Activated CD8-positive, alpha-beta memory T cell treated with anti-CD3 and anti-CD28 coated beads, Interleukin-2, amount 50 U/mL, for 24 hours (primary cell): ENCODE data around the gene NTMT1.
"Not testable (repeated sequence)": the region's sequence is repeated elsewhere in the genome, so short reads cannot be mapped to it uniquely, and the experiment has no call there.

Experiments
- DNase-seq: peaks from one replicate; pipeline ENCODE4 v3.0.0-alpha.2; 2020; ENCODE audit errors: extremely low read depth

NTMT1 gene, protein sequence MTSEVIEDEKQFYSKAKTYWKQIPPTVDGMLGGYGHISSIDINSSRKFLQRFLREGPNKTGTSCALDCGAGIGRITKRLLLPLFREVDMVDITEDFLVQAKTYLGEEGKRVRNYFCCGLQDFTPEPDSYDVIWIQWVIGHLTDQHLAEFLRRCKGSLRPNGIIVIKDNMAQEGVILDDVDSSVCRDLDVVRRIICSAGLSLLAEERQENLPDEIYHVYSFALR

DNA sequence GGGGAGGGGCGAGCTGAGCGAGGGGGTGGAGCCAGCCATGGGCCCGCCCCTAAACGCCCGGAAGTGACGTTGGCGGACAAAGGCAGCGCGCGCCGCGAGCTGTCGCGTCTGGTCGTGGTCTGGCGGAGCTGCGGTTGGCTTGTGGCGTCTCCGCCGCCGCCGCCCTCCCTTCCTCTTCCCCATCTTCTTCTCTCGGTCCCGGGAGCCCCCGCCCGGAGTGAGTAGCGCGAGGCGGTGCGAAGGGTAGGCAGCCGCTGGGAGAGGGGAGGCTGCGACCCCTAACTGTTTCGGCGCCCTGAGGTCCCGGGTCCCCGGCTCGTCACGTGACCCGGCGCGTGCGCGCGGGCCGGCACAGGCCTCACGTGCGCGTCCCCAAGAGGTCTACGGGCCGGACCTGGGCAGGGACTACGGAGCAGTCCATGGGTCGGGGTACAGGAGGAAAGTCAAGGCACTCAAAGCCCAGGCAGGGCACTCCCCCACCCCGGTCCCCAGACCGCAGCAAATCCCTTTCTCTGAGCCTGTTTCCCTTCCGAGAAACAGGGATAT, at the start of gene NTMT1:
Gene NTMT1, plus strand, starts transcription at position 85 of the 546 bp plus-strand sequence. CDS start 6,541 bp downstream, outside the sequence.
- peak; percentile 76 for DNase-seq

DNA sequence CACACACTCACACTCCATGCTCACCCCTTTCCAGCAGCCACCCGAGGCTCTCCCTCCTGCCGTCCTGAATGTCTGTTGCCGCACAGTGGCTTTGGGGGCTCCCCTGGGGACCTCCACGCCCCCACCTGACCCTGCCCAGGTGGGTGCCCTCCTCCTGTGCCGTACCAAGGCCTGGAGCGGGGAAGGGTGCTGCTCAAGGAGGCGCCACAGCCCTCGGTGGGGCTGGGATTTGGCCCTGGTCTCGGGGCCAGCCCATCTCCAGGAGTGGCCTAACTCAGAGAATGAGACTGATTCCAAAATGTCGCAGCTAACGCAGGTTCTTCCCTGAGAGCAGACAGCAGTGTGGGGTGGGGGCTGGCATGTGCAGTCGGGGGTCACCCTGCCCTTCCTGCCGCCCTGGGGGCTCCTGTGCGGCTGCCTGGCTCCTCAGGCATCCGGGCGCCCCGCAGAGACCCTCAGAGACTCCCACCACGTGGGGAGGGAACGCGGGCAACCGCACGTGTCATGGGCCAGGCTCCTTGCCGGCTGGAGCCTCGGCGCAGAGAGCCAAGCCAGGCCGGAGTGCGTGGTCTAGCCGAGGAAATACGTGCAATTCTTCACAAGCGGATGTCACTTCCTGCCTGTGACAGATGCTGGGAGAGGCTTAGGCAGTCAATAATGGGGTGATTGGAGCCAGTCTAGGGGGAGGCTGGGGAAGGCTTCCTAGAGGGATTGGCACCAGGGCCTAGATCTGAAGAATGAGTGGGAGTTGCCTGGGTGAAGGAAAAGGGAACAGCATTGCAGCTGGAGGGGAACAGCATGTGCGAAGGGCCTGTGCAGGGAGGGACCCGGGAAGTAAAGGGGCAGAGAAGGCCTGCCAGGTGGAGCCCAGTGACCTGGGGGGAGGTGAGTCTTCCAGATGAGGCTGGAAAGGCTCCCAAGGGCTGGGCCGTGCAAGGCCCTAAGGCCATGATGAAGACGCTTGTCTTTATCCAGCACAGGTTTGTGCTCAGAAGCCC, 49.1 kb upstream of the NTMT1 start:
- no peak for DNase-seq

DNA sequence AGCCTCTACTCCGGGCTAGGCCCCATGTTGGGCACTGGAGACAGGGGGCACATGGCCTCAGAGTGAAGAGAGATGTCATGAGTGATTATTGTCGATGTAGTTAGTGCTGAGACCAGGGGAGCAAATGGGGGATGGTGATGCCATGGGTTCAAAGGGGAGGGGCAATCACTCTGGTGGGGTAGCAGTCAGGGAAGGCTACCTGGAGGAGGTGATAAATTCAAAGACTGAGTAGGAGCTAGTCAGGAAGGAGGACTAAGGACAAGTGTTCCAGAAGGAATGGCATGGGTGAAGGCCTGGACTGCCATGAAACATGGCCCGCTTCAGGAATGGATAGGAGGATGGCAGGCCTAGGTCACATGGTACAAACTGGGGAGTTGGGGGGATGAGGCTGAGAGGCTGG, 46.7 kb upstream of the NTMT1 start:
- no peak for DNase-seq

DNA sequence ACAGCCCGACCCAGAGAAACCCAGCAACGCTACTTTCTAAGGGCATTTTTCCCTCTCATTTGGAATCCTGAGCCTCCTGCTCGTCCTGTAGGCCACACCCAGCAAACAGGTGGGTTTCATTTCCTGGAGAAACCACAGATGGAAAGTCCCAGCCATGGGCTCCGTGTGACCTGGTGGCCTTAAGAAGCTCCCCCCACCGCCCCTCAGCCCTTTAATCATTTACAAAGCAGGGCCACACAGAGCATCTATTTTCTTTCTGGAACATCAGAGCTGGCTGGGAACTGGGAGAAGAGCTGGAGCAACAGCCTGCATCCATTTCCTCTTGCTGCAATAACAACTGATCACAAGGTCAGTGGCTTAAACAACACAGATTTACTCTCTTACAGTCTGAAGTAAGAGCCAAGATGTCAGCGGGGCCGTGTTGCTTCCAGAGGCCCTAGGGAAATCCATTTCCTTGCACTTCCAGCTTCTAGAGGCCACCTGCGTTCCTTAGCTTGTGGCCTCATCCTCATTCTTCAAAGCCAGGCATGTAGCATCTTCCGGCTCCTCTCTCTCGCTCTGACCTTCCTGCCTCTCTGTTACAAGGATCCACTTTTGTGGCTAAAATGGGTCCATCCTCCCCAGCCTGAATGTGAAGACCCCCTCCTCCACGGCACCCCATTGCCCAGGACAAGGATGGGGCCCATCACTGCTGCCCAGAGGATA, 45.6 kb upstream of the NTMT1 start:
- DNase-seq, result no peak

DNA sequence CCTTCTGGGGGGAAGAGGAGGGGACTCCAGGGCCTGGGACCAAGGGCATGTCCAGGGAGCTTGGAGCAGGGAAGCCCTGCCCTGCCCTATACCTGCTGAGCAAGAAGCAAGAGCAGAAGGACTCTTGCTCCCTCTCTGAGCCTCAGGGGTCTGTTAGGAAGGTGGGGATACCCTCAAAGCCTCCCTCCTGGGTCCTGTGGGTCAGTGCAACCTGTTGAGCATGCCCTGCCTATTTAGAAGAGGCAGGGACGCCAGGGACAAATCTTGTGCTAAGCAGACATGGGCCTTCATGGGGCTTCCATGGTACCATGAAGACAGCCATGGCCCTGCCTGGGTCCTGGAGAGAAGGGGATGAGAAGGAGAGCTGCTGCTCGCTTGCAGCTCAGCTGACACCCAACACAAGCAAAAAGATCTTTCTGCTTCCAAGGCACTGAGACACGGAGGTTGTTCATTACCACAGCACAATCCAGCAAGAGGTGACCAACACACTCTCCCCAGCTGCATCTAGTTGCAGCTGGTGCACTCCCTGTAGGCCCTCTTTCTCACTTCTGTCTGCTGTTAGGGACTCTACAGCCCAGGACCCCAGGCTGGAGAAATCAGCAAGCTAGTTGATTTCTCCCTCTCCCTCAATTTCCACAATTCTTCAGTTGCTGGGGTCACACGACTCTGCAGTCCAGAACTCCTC, 44.3 kb upstream of the NTMT1 start:
- DNase-seq, result no peak

DNA sequence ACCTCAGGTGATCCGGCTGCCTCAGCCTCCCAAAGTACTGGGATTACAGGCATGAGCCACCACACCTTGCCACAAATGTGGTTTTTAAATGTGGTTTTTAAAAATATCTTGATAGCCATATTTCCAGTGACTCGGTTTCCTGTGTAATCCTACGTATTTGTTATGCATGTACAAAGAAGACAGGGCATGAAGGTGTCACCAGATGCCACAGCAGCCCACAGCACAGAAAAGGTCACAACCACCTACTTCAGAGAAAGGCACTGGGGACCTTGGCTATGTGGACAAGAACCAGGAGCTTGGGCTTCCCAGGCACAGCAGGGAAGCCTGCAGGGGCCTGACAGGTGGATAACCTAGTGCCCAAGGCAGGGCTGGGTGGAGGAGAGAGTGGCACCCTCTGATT, 43.1 kb upstream of the NTMT1 start:
- no peak for DNase-seq

DNA sequence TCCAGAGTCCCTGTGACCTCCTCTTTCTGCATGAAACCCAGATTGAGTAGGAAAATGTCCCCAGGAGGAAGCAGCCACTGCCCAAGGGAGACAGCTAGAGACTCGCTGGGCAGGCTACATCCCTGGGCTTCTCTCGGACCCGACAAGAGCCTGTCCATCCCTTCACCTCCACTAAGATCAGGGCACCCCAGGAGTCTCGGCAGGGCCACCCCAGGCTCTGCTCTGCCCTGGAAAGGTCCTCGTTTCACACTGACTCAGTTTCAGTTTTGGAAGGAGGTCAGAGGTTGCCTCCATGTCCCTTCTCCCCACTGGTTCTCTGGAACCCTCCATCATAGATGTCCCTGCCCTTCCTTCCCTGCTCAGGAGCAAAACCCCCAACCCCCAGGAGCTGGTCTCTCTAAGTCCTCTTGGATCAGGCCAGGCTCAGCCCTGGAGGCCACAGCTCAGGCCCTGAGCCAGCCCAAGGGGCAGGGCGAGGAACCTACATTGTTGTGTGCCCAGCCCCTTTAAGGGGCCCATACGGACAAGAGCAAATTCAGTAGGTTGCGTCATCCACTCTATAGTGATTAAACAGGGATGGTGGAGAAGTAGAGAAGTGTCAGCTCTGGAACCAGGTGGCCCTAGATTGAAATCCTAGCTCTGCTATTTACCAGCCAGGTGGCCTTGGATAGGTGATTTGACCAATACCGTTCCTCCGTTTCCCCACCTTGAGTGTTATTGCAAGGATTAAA, 42.5 kb upstream of the NTMT1 start:
- DNase-seq, result no peak

DNA sequence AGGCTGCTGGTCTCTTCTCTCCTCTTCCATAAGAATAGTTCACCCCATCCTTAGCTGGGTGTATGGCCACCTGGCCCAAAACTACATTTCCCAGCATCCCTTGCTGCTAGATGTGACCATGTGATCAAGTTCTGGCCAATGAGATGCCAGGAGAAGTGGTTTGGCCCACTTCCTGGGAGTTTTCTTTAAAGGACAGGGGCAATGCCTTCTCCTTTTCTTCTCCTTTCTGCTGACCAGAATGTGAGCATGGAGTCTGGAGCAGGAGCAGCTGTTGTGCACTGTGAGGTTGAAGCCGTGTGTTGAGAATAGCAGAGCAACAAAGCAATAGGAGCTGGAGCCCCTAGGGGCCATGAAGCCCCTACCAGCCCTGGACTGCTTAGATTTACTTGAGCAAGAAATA, 41.8 kb upstream of the NTMT1 start:
- peak; percentile 32 for DNase-seq

DNA sequence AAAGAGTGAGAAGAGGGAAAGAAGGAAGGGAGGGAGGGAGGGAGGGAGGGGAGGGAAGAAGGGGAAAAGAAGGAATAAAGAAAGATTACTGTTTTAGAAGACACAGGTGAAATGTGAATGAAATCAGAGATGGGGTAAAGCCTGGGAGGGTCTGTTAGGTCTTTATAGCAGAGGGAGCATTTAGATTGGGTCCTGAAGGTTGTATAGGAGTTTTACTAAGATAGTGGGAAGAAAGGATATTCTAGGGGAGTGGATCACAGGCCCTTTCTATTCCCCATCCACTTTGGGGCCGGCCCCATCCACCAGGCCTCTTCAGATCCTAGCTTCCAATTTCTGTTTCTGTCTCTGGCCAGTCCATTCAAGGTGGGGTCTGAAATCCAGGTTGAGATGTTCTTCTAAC, 40.6 kb upstream of the NTMT1 start:
- no peak for DNase-seq

DNA sequence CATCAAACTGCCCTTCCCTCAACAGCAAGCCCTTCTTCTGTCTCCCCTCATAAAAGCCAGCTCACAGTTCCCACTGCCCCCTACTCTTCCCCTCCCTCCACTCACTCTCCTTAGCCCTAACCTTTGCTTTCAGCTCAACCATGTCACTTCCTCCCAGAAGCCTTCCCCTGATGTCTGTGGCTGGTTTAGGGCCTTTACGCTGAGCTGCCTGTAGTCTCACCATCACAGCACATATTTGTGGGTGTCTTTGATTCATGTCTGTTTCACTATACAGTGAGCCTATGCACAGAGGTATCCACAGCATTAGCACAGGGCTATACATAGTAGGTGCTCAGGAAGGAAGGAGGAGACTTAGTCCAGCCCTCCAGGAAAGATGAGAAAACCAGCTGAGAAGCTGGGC, 39.7 kb upstream of the NTMT1 start:
- no peak for DNase-seq

DNA sequence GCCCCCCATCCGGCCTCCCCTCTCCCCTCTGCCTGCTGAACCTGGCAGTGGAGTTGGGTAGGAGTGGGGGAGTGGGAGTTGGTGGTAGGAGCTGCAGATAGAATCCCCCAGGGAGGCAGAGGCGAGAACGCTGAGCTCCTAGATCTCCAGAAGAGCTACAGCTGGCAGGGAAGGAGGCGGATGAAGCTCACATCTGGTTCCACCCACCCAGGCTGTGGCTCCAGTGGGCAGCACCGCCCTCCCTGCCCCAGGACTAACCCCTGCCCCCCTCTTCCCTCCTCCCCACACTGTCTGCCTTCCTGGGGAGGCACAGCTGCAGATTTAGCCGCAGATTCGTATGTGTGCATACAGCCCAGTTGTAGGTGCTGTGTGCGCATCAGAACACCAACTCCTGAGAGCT, 39.3 kb upstream of the NTMT1 start:
- DNase-seq, result no peak

DNA sequence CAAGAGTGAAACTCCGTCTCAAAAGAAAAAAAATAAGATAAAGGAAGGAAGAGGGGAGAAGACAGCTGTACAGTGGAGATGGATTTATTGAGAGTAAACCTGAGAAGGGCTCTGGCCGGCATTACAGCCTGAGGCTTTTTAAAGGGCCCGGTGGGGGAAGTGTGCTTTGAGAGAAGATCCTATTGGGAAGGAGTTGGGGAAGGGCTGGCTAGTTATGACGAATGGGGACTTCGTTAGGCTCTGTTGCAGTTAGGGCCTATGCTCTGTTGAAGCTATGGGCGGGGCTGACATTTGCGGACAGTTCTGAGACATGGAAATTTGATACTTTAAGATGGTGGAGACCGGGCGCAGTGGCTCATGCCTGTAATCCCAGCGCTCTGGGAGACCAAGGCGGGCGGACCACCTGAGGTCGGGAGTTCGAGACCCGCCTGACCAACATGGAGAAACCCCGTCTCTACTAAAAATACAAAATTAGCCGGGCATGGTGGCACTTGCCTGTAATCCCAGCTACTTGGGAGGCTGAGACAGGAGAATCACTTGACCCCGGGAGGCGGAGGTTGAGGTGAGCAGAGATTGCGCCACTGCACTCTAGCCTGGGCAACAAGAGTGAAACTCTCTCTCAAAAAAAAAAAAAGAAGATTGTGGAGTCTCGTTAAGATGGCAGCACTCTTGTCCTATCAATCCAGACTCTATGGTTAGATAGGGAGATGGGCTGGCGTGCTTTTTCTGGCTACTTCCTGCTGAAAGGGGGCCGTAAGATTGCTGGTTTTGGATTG, 38.3 kb upstream of the NTMT1 start:
- no peak for DNase-seq

DNA sequence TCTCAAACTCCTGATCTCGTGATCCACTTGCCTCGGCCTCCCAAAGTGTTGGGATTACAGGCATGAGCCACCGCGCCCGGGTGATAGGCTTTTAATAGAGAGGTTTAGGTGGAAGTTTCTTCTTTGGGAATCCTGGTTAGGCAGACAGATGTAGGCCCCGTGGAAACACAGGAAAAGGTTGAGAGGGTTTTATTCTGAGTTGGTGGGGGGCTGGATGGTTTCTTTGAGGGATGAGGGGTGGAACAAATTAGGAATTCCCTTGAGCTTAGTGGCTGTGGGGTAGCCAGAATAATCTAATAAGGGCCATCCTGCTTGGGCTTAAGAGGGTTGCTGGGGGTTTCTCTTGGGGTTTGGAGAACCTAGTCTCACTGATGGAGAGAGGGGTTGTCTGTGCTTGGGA, 35.5 kb upstream of the NTMT1 start:
- no peak for DNase-seq

DNA sequence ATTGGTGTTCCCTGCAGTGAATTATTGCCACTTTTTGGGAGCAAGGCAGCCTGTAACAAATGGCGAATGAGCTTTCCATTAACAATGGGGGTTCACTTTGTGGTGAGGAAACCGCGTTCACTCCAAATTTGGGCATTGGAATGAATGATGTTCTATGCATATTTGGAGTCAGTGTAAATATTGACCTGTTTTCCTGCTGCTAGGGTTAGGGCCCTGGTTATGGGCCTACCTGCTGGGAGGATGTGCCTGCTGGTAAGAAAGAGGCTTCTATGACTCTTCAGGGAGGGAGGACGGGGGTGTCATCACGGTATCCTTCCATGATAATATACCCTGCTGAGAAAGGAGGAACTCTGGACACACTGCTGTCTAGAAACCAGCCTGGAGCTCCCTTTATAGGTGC, 34.0 kb upstream of the NTMT1 start:
- no peak for DNase-seq

DNA sequence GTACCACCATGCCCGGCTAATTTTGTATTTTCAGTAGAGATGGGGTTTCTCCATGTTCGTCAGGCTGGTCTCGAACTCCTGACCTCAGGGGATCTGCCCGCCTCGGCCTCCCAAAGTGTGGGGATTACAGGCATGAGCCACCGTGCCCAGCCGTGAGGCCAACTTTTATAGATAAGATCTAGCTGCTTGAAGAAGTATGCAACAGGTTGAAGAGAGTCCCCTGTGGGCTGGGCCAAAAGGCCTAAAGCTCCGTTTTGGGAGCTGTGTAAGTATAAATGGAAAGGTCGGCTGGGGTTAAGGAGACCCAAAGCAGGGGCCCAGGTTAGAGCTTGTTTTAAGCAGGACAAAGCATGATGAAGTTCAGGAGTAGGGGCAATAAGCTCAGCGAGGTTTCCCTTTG, 33.2 kb upstream of the NTMT1 start:
- DNase-seq, result not testable (repeated sequence)

DNA sequence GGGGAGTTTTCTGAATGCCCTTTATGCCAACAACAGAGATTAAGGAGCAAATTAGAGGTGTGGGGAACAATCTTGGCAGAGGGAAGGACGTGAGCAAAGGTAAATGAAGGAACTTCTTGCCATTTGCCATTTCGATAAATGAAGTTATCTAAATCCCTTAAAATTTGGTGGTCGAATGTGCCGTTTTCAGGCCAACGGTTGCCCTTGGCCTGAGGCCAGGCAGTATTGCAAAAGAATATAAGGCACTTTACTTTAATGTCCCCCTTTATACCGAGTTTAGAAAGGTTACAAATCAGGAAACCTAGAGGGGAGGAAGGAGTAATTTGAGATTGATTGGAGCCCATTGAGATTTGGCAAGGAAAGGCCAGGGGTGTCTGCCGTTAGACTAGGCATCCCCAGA, 31.3 kb upstream of the NTMT1 start:
- DNase-seq, result no peak

DNA sequence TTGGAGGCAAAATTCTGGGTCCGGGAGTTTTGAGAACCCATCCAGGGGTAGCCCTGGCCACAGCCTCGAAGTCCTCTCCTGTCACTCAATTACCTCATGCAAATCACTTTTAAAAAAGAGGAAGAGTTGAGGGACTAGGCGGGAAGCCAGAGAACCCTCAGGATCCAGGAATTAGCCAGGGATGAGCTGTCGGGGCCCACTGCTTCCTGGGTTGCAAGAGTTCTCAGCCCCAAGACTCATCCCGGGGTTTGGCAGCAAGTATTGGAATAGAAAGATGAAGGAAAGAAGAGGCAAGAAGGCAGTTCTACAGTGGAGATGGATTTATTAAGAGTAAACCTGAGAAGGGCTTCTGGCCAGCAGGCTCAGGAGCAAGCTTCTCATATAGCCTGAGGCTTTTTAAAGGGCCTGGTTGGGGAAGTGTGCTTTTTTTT, 30.6 kb upstream of the NTMT1 start:
- no peak for DNase-seq

DNA sequence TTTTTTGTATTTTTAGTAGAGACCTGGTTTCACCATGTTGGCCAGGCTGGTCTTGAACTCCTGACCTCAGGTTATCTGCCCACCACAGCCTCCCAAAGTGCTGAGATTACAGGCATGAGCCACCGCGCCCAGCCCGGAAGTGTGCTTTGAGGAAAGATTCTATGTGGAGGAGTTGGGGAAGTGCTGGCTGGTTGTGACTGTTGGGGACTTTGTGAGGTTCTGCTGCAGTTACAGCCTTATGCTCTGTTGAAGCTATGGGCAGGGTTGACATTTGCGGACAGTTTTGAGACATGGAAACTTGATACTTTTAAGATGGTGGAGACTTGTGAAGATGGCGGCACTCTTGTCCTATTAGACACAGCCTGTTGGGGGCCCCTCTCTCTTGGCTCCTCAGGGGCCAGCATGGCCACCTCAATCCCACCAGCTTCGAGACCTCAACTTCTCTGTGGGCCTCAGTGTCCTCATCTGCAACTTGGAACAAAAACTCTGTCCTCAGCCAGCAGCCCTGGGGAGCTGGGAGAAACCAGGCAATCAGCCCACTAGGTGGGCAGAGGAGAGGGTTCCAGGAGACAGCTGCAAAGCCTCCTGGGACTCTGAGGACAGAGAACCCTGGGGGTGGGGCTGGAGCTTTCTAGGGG, 29.9 kb upstream of the NTMT1 start:
- no peak for DNase-seq

DNA sequence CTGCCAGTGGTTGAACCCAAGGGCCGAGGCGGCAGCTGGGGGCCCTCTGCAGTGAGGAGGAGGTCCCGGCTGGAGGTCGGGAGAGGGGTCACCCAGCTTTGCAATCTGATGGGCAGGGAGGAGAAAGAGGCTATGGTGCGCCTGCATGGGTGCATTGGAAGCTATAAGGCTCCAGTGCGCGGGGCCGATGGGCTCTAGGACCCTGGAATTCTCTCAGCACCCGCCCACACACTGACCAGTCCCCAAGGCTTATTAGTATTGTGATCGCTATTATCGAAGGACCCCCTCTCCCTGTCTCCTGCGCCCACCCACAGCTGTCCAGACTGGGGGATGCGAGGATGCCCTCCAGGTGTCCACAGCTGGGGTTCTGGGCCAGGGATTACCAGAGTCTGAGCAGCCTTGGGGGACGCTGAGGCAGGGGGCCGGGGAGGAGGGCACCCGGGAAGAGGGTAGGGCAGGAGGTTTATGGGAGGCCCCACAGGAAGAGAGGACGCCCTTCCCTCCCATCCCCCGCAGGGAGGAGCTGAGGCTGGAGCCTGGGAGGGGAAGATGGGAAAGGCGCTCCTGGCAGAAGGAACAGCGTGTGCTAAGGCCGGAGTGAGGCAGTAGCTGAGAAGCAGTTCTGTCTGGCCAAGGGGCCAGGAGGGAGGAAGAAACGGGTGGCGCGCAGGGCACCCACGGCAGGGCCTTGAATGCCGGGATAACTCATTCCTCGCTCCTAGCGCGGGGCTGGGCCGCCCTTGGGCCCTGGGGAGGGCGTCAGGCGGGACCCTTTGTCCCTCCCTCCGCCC, 29.2 kb upstream of the NTMT1 start:
- no peak for DNase-seq
